Adipocyte (in vitro differentiated cells): ENCODE measurements around the gene KRTAP10-2.
"Not testable (repeated sequence)": the region's sequence is repeated elsewhere in the genome, so short reads cannot be mapped to it uniquely, and the experiment has no call there.

Experiments
- DNase-seq: peaks from one replicate; pipeline ENCODE4 v3.0.0-alpha.2; 2015; ENCODE audit warnings: low read depth
- H3K27me3 ChIP-seq: replicated peaks from 2 replicates; pipeline ENCODE4 v1.7.0; 2013; ENCODE audit warnings: mild to moderate bottlenecking, low read length, moderate library complexity; ENCODE audit not compliant: control insufficient read depth, insufficient read depth
- H3K36me3 ChIP-seq: 2 replicates; pipeline ENCODE4 v1.7.0; 2013; ENCODE audit warnings: low read length, mild to moderate bottlenecking, moderate library complexity; ENCODE audit not compliant: control insufficient read depth, insufficient read depth, severe bottlenecking
- H3K4me1 ChIP-seq: 2 replicates; pipeline ENCODE4 v1.7.0; 2013; ENCODE audit warnings: mild to moderate bottlenecking, low read length, moderate library complexity; ENCODE audit not compliant: control insufficient read depth, insufficient read depth
- H3K4me3 ChIP-seq: 2 replicates; pipeline ENCODE4 v1.7.0; 2013; ENCODE audit warnings: mild to moderate bottlenecking, low read length, moderate library complexity
- H3K9ac ChIP-seq: 2 replicates; pipeline ENCODE4 v1.7.0; 2013; ENCODE audit warnings: mild to moderate bottlenecking, low read length, moderate library complexity
- H3K9me3 ChIP-seq: 2 replicates; pipeline ENCODE4 v1.7.0; 2013; ENCODE audit warnings: mild to moderate bottlenecking, low read length, moderate library complexity; ENCODE audit not compliant: control insufficient read depth

KRTAP10-2 gene

DNA sequence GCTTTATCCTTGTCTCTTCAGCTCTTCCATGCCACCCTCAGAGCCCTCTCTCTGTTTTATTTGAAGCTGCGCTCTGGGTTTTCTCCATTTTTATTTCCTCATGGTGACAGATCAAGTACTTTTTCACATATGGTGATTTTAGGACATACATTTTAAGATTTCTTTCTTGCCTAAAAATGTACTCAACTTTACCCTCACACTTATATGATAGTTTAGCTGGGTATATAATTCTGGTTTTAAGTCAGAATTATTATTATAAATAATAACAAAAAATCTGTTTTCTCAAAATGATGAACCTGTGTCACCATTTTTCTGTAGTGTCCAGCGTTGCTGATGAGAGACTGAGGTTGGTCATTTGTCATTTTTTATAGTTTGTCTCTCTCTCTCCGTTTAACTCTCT lies 29.9 kb upstream of the KRTAP10-2 start:
- no peaks in the 10 kb centered on the region for H3K36me3 ChIP-seq
- H3K4me3 ChIP-seq, result no peak overlapping the region
- no peaks in the 10 kb centered on the region for H3K27me3 ChIP-seq
- no peak overlapping the region for H3K9ac ChIP-seq
- DNase-seq, result no peak
- H3K4me1 ChIP-seq, result no peaks in the 10 kb centered on the region
- peaks cover 38% of the 10 kb centered on the region for H3K9me3 ChIP-seq

DNA sequence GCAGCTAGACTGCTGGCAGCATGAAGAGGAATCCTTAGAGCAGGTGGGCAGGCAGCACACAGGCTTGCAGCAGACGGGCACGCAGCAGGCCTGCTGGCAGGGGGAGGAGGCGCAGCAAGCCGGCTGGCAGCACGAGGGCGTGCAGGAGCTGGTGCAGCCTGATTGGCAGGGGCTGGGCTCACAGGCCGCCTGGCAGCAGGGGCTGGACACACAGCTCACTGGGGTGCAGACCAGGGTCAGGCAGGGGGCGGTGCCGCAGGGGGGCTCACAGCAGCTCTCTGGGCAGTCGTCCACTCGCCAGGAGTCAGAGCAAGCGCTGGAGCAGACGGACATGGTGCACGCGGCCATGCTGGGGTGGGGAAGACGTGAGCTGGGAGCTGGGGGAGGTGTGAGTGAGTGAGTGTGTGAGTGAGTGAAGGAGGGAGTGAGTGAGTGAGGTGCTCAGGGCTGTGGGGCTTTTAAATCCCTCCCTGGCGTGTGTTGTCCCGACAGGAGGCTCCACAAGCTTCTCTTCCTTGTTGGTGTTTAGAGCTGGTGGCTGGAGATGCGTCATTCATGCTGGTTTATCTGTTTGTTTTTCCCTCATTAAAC lies 29.0 kb upstream of the KRTAP10-2 start, which contains the start of gene KRTAP10-5:
Gene KRTAP10-5, minus strand, starts transcription at position 374 of the 591 bp plus-strand sequence. Its CDS starts 26 bp downstream, at position 348.
- peaks cover 40% of the 10 kb centered on the region for H3K9me3 ChIP-seq
- not testable (repeated sequence) for H3K27me3 ChIP-seq, H3K9ac ChIP-seq, H3K4me1 ChIP-seq, H3K4me3 ChIP-seq, DNase-seq, H3K36me3 ChIP-seq

- Histone ChIP-seq H3K9ac (no peak overlapping the region), H3K9me3 (peaks cover 37% of the 10 kb centered on the region), H3K36me3 (no peaks in the 10 kb centered on the region), H3K4me1 (no peaks in the 10 kb centered on the region), H3K4me3 (no peak overlapping the region), H3K27me3 (no peaks in the 10 kb centered on the region)
- no peak for DNase-seq
Measured at GRCh38 chr21:44579833-44580144, 28.5 kb upstream of the KRTAP10-2 start.

DNA sequence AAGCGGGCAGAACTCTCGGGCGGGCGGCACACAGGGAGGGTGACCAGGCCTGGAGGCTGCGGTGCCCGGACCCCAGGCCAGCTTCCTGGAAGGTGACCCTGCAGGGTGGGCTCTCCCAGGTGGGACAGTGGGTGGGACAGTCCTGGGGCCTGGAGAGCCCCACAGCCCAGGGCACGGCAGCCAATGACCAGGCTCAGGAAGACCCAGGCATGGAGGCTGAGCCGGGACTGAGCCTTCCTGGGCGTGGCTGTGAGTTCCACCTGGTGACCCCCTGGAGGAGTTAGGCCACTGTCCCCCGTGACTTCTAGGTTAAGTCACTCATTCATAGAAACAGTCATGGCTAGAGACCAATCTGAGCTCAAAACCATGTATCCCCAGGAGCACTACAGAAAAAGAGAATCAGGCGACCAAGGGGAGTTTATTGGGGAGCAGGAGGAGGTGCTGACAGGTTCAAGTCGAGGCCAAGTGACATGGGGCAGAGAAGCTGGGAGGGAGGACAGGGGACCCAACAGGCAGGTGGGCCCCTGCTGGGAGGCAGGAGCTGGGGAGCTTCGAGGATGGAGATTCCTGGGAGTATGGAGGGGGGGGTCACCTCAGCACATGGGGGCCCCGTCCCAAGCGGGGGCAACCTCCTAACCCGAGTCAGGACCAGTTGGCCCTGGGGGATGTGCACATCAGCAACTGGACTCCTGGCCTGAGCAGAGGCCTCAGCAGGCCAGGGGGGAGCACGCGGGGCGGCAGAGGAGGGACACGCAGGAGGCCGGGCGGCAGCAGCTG lies 27.9 kb upstream of the KRTAP10-2 start:
- Histone ChIP-seq H3K9ac (no peak overlapping the region), H3K36me3 (no peaks in the 10 kb centered on the region), H3K4me3 (no peak overlapping the region), H3K9me3 (peaks cover 37% of the 10 kb centered on the region), H3K4me1 (no peaks in the 10 kb centered on the region), H3K27me3 (no peaks in the 10 kb centered on the region)
- no peak for DNase-seq

DNA sequence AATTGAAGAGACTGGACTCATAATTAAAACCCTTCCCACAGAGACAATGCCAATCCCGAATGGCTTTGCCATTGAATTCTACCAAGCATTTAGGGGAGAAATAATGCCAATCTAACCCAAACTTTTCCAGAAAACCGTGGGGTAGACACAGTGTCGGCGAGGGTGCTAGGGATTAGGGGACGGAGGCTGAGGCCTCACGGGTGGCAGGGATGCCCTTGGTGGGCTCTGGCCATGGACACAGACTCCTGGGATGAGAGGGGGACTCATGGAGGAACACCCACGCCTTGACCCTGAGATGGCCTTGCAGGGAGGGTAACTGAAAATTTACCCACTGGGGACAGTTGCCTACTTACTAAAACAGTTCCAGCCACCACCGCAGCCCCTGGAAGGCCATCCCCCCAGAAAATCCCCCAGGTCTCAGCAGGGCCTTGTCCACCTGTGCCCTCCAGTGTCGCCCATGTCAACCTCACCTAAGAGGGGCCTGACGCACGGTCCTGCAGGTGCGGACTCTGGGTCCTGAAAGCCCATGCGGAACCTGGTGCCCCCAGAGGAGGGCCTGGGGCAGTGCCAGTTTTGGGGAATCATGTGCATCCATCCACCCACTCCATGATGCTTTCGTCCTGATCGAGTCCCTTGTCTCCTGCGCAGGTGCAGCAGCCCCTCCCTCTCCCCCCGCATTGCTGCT lies 27.2 kb upstream of the KRTAP10-2 start:
- H3K9me3 ChIP-seq, result peaks cover 37% of the 10 kb centered on the region
- H3K4me1 ChIP-seq, result no peaks in the 10 kb centered on the region
- DNase-seq, result no peak

DNA sequence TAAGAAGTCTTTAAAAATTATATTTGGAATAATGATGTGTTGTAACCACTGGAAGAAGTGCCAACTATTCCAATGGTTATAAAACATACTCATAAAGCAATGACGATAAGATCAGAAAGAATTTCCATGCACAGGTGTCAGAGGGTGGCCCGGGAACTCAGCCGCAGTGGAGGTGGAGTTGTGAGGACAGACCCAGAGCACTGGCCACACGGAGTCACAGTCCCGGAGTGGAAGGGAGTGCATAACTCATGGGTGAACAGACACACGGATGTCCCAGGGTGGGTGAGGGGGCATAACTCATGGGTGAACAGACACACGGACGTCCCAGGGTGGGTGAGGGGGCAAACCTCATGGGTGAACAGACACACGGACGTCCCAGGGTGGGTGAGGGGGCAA lies 24.7 kb upstream of the KRTAP10-2 start:
- Histone ChIP-seq H3K4me3 (no peak overlapping the region), H3K27me3 (no peaks in the 10 kb centered on the region), H3K9ac (no peak overlapping the region), H3K9me3 (peaks cover 31% of the 10 kb centered on the region), H3K36me3 (no peaks in the 10 kb centered on the region), H3K4me1 (no peaks in the 10 kb centered on the region)
- DNase-seq, result no peak

More for the DNA sequence above, 27.2 kb upstream of the KRTAP10-2 start:
- Histone ChIP-seq H3K4me3 (no peak overlapping the region), H3K27me3 (no peaks in the 10 kb centered on the region), H3K9ac (no peak overlapping the region), H3K36me3 (no peaks in the 10 kb centered on the region)

- no peaks in the 10 kb centered on the region for H3K36me3 ChIP-seq
- no peaks in the 10 kb centered on the region for H3K4me1 ChIP-seq
- H3K9me3 ChIP-seq, result peaks cover 27% of the 10 kb centered on the region
- no peaks in the 10 kb centered on the region for H3K27me3 ChIP-seq
- H3K4me3 ChIP-seq, result no peak overlapping the region
- no peak overlapping the region for H3K9ac ChIP-seq
- DNase-seq, result no peak
Measured at GRCh38 chr21:44575307-44576024, 24.2 kb upstream of the KRTAP10-2 start.

DNA sequence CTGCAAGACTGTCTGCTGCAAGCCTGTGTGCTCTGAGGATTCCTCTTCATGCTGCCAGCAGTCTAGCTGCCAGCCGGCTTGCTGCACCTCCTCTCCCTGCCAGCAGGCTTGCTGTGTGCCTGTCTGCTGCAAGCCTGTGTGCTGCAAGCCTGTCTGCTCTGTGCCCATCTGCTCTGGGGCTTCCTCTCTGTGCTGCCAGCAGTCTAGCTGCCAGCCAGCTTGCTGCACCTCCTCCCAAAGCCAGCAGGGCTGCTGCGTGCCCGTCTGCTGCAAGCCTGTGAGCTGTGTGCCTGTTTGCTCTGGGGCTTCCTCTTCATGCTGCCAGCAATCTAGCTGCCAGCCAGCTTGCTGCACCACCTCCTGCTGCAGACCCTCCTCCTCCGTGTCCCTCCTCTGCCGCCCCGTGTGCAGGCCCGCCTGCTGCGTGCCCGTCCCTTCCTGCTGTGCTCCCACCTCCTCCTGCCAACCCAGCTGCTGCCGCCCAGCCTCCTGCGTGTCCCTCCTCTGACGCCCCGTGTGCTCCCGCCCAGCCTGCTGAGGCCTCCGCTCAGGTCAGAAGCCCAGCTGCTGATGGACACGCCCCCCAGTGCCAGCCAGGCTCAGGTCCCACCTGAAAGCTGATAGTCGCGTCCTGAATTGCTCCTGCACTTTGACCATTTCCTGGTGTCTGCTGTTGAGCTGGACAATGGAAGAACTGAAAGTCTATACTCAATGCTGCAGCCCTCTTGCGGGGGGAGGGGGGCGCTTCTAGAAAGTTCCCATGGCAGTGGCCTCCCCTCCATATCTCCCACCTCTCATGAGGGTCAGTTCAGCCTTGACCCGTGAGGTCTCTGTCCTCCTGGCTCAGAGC lies 23.4 kb upstream of the KRTAP10-2 start:
- Histone ChIP-seq H3K4me3 (no peak overlapping the region), H3K9ac (no peak overlapping the region), H3K36me3 (no peaks in the 10 kb centered on the region), H3K9me3 (peaks cover 27% of the 10 kb centered on the region), H3K27me3 (peaks cover 2% of the 10 kb centered on the region), H3K4me1 (no peaks in the 10 kb centered on the region)
- no peak for DNase-seq

DNA sequence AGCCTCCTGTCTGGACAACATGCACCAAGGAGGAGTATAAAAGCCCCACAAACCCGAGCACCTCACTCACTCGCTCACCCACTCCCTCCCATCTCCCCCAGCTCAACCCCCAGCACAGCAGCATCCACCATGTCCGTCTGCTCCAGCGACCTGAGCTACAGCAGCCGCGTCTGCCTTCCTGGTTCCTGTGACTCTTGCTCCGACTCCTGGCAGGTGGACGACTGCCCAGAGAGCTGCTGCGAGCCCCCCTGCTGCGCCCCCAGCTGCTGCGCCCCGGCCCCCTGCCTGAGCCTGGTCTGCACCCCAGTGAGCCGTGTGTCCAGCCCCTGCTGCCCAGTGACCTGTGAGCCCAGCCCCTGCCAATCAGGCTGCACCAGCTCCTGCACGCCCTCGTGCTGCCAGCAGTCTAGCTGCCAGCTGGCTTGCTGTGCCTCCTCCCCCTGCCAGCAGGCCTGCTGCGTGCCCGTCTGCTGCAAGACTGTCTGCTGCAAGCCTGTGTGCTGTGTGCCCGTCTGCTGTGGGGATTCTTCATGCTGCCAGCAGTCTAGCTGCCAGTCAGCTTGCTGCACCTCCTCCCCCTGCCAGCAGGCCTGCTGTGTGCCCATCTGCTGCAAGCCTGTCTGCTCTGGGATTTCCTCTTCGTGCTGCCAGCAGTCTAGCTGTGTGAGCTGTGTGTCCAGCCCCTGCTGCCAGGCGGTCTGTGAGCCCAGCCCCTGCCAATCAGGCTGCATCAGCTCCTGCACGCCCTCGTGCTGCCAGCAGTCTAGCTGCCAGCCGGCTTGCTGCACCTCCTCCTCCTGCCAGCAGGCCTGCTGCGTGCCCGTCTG lies 22.5 kb upstream of the KRTAP10-2 start, which contains the start of gene KRTAP10-4:
Gene KRTAP10-4, plus strand, starts transcription at position 100 of the 827 bp plus-strand sequence. Its CDS starts 30 bp downstream, at position 130.
- H3K36me3 ChIP-seq, H3K27me3 ChIP-seq, H3K4me1 ChIP-seq, H3K9ac ChIP-seq, DNase-seq, H3K4me3 ChIP-seq: not testable (repeated sequence)
- H3K9me3 ChIP-seq, result peaks cover 27% of the 10 kb centered on the region
